Stimulated activated CD4-positive, alpha-beta T cell treated with anti-CD3 and anti-CD28 coated beads, Interleukin-4, amount 100 ng/mL, for 1 hour (primary cell): Measurements from ENCODE around the gene KRT6B.
"Not testable (repeated sequence)": the region's sequence is repeated elsewhere in the genome, so short reads cannot be mapped to it uniquely, and the experiment has no call there.

Source experiments
- DNase-seq: peaks from one replicate; pipeline ENCODE4 v3.0.0-alpha.2; 2020

KRT6B gene

DNA sequence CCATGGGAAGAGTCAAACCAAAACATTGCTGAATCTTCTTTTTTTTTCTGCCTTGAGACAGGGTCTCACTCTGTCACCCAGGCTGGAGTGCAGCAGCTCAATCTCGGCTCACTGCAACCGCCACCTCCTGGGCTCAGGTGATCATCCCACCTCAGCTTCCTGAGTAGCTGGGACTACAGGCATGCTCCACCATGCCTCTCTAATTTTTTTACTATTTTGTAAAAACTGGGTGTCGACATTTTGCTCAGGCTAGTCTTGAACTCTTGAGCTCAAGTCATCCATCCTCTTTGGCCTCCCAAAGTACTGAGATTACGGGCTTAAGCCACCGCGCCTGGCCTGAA, 16.3 kb downstream of the KRT6B start:
- DNase-seq = no peak

DNA sequence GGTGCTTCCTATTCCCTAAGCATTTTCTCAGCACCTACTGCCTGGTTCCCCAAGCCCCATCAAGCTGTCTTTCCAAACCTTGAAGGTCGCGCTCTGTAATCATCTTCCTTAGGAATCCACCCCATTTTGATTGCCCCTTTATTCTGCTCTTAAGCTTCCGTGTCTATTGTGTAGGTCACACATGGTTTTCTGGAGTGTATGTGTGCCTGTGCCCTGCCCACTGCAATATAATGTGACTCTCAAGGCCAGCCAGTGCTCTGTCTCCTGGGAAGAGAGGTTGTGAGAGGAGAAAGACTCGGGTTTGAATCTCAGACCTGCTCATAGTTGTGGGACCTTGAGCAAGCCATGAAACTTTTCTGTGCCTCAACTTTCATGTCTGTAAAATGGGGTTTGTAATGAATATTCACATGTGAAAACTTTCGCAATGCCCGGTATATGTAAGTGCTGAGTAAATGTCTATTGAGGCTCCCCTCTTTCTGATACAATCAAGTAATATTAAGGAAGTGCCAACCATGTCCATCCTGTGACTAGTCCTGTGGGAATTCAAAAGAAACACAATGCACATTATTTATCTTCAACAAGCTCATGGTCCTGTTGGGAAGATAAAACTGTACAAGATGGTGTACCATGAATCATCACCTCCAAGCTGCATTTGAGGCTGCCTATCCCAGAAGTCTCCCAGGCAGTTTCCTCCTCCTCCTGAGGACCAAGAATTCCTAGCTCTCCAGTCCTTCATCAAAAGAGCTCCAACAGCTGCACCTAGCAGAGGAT, 17.0 kb downstream of the KRT6B start:
- DNase-seq = no peak

DNA sequence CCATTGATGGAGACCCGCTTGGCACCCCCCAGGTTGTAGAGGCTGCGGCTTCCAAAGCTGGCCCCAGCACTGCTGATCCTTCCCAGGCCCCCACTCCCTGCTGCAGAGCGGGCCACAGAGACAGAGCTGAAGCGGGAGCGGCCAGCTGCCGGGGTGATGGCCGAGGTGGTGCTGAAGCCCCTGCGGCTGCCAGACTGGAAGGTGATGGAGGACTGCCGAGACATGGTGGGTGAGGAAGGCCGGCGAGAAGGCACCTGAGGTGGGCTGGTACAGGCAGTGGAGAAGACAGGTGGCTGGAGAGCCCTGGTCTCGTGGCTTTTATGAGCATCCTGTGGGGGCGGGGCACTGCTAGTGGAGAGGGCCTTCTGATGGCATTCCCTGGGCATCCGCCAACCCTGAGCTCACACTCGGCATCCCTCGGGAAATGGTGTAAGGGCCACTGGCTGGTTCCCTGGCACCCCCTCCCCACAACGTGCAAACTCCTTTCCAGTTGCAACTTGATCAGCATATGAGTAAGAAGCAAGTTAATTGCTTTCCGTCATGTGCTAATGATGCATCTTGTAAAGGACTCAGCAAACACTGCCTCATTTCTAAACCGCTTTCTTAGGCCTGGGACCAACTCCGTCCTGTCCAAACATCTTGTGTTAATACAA, 17.7 kb downstream of the KRT6B start, which contains the start of gene KRT75:
KRT75 (minus strand) TSS at position 291 of the 653 bp plus-strand sequence; CDS start at position 224, 67 bp downstream.
- no peak for DNase-seq

DNA sequence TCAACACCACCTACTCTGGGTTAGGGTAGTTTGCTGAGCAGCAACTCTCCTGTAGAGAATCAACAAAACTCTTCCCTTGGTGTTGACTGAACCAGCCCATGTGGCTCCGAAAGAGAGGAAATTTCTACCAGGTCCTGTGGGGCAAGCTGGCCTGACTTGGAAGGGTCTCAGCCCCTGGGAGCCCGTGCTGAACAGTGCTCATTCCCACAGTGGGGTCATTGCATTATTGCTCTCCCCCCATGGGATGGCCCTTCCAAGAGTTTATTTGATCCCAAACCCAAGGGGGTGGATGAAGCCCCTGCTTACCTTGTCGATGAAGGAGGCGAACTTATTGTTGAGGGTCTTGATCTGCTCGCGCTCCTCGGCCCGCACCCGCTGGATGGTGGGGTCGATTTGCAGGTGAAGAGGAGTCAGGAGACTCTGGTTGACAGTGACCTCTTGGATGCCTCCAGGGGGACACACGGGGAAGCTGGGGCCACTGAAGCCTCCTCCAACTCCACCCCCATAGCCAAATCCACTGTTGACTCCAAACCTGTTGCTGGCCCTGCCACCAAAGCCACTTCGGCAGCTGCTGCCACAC, 18.4 kb downstream of the KRT6B start:
- no peak for DNase-seq

DNA sequence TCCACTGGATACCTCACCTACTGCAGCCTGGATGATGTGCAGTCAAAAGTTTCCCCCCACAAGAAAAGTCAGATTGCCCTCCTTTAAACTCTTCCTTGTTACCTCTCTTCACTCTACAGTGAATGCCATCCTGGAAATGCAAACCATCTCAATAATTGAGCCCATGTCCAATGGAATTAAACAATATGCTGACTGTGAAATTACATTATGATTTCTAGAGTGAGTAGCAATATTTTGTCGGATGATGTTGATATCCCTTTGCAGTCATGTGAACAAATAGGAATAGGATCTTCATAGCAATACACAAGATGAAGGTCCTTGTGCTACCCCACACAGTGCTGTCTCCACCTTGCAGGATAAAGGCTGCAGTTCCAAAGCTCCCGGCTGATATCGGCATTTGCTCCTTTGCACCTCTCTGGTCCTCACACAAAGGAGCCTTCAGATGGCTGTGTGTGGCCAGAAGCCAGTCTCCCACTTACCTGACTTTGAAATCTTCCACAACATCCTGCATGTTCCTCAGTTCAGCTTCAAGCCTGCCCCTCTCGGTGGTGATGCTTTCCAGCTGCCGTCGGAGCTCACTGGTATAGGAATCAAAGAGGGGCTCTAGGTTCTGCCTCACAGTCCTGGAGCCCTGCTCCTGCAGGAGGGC, 19.3 kb downstream of the KRT6B start:
- DNase-seq = no peak

DNA sequence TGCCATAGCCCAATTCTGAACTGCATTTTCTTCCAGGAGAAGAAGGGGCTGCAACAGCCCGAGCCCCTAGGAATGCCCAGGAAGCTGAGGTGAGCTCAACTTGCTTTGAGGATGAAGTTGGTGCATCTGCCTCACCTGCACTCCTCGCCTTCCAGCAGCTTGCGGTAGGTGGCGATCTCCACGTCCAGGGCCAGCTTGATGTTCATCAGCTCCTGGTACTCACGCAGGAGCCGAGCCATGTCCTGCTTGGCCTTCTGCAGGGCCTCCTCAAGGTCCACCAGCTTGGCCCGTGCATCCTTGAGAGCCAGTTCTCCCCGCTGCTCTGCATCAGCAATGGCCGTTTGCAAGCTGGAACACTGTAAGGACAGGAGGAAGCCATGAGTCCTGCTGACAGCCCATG, 23.8 kb downstream of the KRT6B start:
- DNase-seq = no peak

DNA sequence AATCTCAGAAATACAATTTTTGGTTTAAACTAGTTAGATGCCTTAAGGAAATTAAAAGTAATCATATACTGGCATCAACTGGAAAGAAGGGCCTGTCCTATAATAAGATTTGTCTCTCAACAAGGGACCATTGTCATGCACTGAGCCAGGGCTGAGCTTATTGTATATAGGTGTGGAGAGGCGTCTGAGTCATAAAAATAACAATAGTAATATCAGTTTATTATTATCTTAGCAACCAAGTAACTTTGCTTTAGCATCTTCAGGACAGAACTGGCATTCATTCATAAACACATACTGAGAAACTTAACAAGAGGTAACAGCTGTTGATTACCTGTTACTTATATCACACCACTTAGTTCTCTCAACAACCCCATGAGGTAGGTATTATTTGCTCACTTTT, 24.9 kb downstream of the KRT6B start:
- DNase-seq = no peak

DNA sequence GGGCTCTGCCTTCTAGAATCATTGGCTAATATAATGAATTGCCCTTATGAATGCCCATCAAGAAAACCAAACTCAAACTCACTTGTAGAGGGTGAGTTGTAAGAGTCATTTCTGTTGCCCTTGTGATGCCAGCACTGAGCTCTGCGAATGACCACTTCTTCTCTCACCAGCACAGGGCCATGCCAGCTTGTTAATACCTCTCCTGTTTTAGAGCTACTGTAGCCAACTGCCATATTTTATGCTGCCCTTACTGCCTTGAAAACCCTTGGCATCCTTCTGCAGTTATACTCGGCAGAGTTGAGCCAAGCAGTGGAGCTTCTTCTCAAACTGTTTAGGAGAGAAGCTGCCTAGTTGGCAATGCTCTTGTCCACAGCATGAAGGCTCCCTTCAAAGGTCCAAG, 25.9 kb downstream of the KRT6B start:
- no peak for DNase-seq

DNA sequence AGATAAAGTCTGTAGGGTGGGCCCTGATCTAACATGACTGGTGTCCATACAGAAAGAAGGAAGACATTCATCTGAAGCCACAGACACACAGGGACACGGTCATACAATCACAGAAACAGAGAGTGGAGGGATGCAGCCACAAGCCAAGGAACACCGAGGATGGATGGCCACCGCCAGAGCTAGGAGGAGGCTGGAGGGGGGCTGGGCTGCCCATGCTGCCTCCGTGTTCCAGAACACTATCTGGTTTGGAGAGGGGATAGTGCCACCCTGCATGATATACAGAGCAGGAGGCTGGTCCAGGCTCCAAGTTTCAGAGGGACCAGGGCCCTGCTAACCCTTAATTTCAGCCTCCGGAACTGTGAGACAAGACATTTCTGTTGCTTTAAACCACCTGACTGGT, 26.5 kb downstream of the KRT6B start:
- DNase-seq = no peak

DNA sequence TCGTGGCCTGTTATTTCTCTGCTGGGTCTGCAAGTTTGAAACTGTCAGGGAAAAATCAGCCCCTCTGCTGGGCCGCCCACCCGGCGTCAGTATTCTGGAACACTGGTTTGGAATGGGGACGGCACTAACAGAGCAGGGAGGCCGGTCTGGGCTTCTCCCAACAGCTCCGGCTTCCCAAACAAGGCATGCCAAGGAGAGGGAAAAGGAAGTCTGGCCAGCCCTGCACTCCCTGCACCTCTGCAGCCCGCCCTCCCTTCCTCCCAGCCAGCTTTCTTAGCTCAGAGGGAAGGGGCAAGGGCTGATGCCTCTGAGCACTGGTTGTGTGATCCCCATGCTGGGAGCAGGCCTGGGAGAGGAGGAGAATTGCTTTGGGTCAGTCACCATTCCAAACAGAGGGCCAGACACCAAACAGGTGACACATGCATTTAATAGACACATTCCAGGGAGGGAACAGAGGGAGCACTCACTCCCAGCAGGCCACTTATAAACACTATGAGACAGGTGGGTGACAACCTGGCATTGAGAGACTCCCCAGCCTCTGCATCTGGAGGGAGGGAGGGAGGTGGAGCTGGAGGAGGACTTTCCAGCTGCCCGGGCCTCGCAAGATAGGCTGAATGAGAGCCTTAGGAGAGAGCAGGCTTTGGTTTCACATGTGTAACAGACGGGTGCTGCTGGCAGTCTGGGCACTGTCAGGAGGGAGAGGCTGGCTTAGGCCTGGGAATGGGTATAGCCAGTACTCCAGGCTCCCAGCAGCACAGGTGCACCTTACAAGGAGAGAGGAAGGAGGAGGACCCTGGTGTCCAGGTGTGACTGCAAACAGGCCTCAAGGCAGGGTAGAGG, 28.1 kb downstream of the KRT6B start:
- DNase-seq = no peak

DNA sequence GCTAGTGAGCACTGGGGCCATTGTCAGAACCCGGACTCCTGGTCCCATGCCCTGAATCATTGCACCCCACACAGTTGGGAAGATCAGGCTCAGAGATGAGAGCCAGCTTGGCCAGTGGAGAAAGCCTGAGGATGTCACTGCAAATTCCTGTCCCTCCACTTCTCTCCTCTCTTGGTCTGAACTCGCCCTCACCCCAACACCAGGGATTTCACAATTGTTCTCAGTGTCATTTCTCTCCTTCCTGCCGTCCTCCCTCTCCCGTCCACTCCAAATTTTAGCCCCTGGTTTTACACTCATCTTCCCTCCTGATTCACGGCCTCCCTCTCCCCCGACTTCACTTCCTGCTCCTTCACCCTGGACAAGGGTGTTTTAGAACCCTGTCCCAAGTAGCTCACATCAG, 28.9 kb downstream of the KRT6B start:
- no peak for DNase-seq

DNA sequence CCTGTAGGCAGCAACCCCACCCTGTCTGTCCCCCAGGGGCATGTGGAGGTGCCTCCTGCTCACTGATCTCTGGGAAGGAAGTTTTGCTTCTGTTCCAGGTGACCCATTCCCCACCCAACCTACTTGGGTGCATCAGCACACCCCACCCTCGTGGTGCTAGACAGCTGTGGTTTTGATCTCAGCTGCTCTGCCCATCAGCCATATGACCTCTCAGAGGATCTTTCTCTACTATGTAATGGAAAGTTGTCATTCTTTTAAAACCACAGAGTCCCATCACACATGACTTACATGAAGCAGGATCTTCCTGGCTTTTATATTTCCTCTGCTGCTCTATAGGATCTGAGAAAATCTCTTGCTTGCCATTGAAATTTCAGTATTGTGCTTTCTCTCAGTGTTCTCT, 32.3 kb downstream of the KRT6B start:
- DNase-seq = no peak

DNA sequence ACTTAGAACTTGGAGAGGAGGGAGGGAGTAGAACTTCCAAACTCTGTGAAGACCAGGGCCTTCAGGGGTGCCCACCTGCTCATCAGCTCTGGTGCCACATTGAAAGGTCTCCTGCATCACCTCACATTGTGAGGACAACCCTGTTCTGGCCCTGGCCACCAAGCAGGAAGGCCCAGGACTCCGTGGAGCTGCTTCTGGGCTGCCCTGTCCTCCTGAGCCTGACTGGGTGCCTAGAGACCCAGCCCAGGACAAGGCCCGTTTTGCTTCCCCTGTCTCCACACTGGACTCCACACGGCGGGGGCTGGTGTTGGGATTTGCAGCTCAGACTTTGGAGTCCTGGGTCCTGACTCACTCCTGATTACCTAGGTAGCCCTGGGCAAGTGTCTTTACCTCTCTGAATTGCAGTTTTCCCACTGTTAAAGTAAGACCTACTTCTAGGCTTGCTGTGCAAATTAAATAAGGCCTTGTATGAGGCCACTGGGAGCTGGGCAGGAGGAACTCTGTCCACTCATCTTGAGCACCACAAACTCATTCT, 33.3 kb downstream of the KRT6B start:
- no peak for DNase-seq

DNA sequence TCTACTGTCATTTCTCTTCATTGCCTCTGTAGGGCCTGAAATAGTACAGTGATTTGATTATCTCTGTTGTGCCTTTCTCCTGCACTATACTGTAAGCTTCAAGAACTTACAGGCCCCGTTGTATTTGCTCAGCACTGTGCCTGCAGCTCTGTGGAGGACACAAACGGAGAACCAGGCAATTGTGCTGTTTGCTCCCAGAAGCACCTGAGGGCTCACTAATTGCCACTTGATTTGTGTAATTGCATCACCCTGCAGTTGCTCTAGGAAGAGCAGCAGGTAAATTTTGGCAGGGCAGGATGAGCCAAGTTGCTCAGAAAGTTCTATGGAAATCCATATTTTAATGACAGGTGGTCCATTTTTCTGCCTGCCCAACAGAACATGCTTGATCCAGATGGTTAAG, 34.2 kb downstream of the KRT6B start:
- no peak for DNase-seq

DNA sequence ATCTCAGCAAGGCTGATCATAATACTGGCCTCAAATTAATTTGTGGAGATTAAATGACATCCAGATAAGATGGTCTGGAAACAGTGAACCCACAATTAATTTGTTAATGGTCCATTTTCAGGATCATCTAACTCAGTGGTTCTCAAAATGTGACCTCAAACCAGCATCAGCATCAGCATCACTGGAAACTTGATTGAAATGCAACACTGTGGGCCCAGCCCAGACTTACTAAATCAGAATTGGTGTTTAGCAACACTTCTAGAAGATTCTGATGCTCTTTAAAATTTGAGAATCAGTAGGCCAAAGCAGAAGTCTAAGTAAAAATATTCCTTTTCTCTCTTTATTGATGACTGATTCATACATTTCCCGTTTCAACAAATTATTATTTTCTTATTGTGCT, 35.2 kb downstream of the KRT6B start:
- no peak for DNase-seq

DNA sequence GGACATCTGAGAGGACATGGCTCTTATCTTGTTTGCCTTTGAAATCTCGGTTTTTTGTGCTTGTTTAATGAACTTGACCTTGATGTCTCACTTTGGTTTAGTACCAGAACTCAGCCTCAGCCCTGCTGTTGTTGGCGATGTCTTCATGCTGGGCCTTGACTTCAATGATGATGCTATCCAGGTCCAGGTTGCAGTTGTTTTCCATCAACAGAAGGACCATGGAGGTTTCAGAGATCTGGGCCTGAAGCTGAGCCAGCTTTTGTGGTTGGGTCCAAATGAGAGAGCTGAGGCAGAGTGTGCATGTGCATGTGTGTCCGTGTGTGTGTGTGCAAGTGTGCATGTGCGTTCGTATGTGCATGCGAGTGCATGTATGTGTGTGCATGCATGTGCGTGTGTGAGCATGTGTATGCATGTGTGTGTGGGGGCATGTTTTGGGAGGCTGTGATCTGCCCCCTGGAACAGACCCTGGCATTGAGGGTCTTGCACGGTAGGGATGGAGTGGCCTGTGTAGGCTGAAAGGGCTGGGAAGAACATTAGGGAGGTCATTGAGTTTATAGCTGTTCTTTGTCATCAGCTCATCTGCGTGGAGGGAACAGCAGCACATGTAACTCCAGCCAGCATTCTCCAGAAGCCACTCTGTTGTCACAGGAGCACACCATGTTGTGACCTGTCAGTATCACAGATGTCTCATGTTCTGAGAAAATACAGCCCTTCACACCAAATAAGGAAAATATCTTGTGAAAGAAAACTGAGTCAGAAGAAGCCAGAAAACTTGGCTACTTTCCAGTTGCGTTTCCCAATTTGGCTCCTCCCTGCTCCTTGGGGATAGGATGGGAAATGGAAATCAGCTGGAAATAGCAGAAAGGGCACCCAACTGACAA, 35.8 kb downstream of the KRT6B start:
- no peak for DNase-seq

DNA sequence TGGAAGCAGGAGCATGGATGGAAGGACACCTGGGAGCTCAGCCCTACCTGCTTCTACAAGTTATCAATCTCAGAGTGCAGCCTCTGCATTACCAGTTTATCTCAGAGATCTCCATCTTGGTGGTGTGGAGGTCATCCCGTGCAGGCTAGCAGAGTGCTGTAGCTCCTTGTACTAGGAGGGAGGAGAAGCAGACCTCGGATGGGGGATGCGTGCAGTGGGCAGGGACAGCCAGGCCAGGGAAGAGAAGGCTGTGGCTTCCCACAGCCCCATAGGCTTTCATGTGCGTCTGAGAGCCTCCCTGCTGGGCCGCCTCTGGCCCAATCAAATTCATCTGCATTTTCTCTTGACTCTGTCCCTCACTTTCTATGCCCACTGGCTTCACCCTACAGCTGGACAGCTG, 37.0 kb downstream of the KRT6B start:
- DNase-seq = no peak

DNA sequence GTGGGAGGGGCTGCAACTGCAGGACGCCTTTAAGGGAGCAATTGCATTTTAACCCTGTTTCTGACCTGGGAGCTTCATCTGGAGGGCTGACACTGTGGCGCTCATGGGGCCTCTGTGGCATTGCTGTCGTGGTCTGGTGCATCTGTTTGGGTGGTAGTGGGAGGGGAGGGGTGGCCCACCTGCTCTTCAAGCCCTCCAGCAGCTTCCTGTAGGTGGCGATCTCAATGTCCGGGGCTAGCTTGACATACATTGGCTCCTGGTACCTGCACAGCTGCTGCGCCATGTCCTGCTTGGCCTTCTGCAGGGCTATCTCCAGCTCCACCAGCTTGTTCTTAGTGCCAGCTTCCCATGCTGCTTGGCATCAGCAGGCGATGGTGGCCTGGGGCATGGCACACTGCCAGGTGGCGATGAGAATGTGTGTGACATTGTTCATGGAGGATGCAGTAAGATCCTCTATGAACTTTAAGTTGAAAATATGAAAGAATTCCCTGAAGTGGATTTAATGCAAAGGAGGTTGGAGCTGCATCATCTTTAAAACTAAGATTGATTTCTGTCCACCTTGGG, 38.1 kb downstream of the KRT6B start:
- no peak for DNase-seq

DNA sequence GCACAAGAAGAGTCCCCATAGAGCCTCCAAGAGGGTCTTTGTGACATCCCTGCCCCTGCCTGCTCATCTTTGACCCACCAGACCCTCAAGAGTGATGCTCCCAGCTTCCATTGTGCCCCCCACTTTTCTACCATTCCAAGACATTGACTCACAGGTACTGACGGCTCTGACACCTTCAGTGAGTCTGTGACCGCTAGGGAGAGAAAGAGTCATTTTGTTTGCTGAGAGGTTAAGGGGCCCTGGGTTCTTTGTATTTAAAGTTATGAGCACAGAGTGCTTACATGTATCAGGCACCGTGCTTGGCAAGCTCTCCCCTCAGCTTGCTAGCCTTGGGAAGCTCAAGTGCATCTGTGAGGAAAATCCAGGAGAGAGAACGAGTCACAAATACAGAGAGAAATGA, 38.7 kb downstream of the KRT6B start:
- DNase-seq = no peak

DNA sequence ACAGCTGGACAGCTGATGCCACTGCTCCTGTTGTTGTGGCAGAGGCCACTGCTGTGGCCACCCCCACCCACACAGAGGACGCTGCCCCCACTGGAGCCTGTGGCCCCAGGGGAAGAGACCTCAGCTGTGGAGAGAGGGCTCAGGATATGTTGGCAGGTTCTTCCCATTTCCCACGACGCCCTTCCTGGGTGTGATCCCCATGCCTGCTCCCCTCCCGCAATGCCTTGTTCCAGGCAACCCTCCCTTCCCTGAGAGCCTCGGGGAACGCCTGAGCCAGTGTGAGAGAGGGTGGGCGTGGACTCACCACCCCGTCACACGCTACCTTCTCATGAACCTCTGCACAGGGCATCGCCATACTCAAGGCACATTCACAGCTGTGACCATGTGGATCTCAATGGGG, 40.1 kb downstream of the KRT6B start:
- no peak for DNase-seq

DNA sequence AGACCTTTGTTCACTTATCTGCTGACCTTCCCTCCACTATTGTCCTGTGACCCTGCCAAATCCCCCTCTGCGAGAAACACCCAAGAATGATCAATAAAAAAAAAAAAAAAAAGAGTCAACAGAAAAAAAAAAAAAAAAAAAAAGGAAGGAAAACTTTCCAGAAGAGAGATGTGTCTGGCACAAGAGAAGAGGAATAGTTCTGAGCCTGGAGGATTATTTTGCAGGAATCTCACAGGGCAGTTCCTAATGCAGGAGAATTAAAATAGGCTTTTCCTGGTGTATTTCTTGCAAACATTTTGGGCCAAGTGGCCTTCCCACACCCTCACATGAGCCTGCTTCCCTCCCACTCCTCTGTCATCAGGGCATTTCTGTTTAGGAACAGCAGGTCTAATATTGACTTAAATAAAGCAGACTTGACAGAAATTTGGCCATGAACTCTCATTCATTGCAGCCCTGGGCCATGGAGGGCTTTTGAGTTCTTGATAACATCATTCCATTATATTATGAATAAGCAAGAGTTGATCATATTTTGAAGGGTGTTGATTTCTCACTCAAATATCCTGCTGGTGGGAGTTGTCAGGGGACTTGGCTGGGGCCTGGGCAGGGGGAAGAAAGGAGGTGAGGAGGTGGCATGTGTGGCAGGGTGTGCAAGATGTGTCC, 41.2 kb downstream of the KRT6B start:
- DNase-seq = not testable (repeated sequence)
